ENCODE results near the gene CNTN5. TPM values are rescaled to one million over a fixed set of nuclear protein-coding genes. Genes with fewer than 3 reads are reported as not detected.
A peak's percentile ranks its signal among the peaks of the same experiment; 100 is the strongest.

Gene CNTN5
- total RNA-seq, 6 donors from 2014 or later: 0.13 to 1.0 (median 0.57) TPM; not detected in 2

GRCh38 chr11:99795999-99796398 lies 775.2 kb downstream of the CNTN5 start:
- 86 to 97% methylated on average over 3 of the region's 3 CpGs for WGBS, 2 donors
- H3K9me3 ChIP-seq: no peaks in the 10 kb centered on the region
- TF ChIP-seq EP300 (IDR thresholded peaks at IDR 0.05) (no peak), POLR2AphosphoS5 (IDR thresholded peaks at IDR 0.05) (no peak), CTCF (IDR thresholded peaks at IDR 0.05) (no peak), POLR2A (IDR thresholded peaks at IDR 0.05) (no peak)
- H3K4me1 ChIP-seq: no peaks in the 10 kb centered on the region
- DNase-seq (peak in 1 of 2 donors; percentile 5), ATAC-seq (ENCODE audit: low FRiP score in 2 of 2) (peak; percentile 17 to 46)
- H3K4me3 ChIP-seq: no peak overlapping the region
- no peaks in the 10 kb centered on the region for H3K36me3 ChIP-seq
- no peaks in the 10 kb centered on the region for H3K27me3 ChIP-seq
- no peak overlapping the region for H3K27ac ChIP-seq

GRCh38 chr11:99803501-99803900 lies 782.8 kb downstream of the CNTN5 start:
- H3K4me1 ChIP-seq: no peaks in the 10 kb centered on the region
- no peaks in the 10 kb centered on the region for H3K36me3 ChIP-seq
- H3K27ac ChIP-seq: no peak overlapping the region
- ATAC-seq (ENCODE audit: low FRiP score in 2 of 2): no peak
- no peaks in the 10 kb centered on the region for H3K27me3 ChIP-seq
- no peaks in the 10 kb centered on the region for H3K9me3 ChIP-seq
- H3K4me3 ChIP-seq: no peak overlapping the region
- DNase-seq: no peak
- TF ChIP-seq POLR2AphosphoS5 (IDR thresholded peaks at IDR 0.05) (no peak), EP300 (IDR thresholded peaks at IDR 0.05) (no peak), CTCF (IDR thresholded peaks at IDR 0.05) (no peak), POLR2A (IDR thresholded peaks at IDR 0.05) (no peak)
- WGBS, 2 donors: 77 to 96% methylated on average over 3 of the region's 3 CpGs

- TF ChIP-seq POLR2A (IDR thresholded peaks at IDR 0.05): no peak
- no peak for TF ChIP-seq CTCF (IDR thresholded peaks at IDR 0.05)
- TF ChIP-seq EP300 (IDR thresholded peaks at IDR 0.05): no peak
- TF ChIP-seq POLR2AphosphoS5 (IDR thresholded peaks at IDR 0.05): no peak
- DNase-seq (no peak), ATAC-seq (ENCODE audit: low FRiP score in 2 of 2) (no peak)
- WGBS, 2 donors: 88 to 92% methylated on average over 6 of the region's 6 CpGs
- H3K36me3 ChIP-seq: no peaks in the 10 kb centered on the region
- no peak overlapping the region for H3K4me3 ChIP-seq
- H3K27ac ChIP-seq: no peak overlapping the region
- H3K9me3 ChIP-seq: no peaks in the 10 kb centered on the region
- no peaks in the 10 kb centered on the region for H3K4me1 ChIP-seq
- no peaks in the 10 kb centered on the region for H3K27me3 ChIP-seq
These were observed 791.8 kb downstream of the CNTN5 start for GRCh38 chr11:99812516-99812915.

GRCh38 chr11:99814021-99814420 lies 793.3 kb downstream of the CNTN5 start:
- DNase-seq: no peak
- WGBS, 2 donors: 81 to 91% methylated on average over 1 of the region's 1 CpG
- no peaks in the 10 kb centered on the region for H3K27me3 ChIP-seq
- ATAC-seq (ENCODE audit: low FRiP score in 2 of 2): no peak
- H3K27ac ChIP-seq: no peak overlapping the region
- no peaks in the 10 kb centered on the region for H3K9me3 ChIP-seq
- H3K36me3 ChIP-seq: no peaks in the 10 kb centered on the region
- TF ChIP-seq EP300 (IDR thresholded peaks at IDR 0.05) (no peak), POLR2AphosphoS5 (IDR thresholded peaks at IDR 0.05) (no peak), POLR2A (IDR thresholded peaks at IDR 0.05) (no peak), CTCF (IDR thresholded peaks at IDR 0.05) (no peak)
- H3K4me3 ChIP-seq: no peak overlapping the region
- H3K4me1 ChIP-seq: no peaks in the 10 kb centered on the region

GRCh38 chr11:99814738-99815137 lies 794.0 kb downstream of the CNTN5 start:
- no peak for TF ChIP-seq POLR2A (IDR thresholded peaks at IDR 0.05)
- no peak for TF ChIP-seq EP300 (IDR thresholded peaks at IDR 0.05)
- TF ChIP-seq CTCF (IDR thresholded peaks at IDR 0.05): no peak
- Histone ChIP-seq H3K4me3 (no peak overlapping the region), H3K36me3 (no peaks in the 10 kb centered on the region), H3K27ac (no peak overlapping the region), H3K4me1 (no peaks in the 10 kb centered on the region), H3K9me3 (no peaks in the 10 kb centered on the region), H3K27me3 (no peaks in the 10 kb centered on the region)
- ATAC-seq (ENCODE audit: low FRiP score in 2 of 2) (no peak), DNase-seq (no peak)
- WGBS, 2 donors: 64 to 72% methylated on average over 5 of the region's 5 CpGs

Data from upper lobe of left lung (tissue), 6 donors.